Upper lobe of left lung (tissue), 4 donors: Measurements from ENCODE around the gene GRM5.

ENCODE experiments used
- EP300 ChIP-seq, 4 donors: sonication (generic); formaldehyde crosslinking; IDR thresholded peaks; one replicate each; pipeline ENCODE4 v1.5.1; 2017; ENCODE audit warnings: antibody characterized with exemption in 4 of 4, control low read depth in 2 of 4
- TF ChIP-seq, protein P1 (sequence below), 6 experiments: fragments of 450-650 bp in 4 of 6; fragments of 200-600 bp in 2 of 6; sonication (generic) in 2 of 6; IDR thresholded peaks; one replicate each; pipeline ENCODE4 v1.5.1; 2016 to 2019; ENCODE audit warnings: antibody characterized with exemption in 6 of 6

DNA sequence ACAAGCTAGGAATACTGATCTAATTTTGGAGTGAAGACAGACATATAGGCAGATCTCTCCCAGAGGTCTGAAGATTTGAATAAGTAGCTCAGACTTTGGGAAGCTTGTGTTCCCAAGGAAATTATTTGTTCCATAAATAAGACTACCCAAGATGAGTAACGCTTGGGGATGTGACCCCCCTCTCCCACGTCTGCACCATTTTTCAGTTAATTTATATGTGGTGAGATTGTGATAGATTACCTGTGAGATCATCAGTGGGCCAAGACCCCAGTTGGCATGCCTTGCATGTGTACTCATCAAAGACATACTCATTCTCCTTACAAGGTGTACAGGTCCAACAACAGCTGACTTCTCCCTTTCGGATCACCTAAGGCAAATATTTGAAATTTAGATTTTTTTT, 475.4 kb downstream of the GRM5 start:
- TF ChIP-seq, protein P1, sequence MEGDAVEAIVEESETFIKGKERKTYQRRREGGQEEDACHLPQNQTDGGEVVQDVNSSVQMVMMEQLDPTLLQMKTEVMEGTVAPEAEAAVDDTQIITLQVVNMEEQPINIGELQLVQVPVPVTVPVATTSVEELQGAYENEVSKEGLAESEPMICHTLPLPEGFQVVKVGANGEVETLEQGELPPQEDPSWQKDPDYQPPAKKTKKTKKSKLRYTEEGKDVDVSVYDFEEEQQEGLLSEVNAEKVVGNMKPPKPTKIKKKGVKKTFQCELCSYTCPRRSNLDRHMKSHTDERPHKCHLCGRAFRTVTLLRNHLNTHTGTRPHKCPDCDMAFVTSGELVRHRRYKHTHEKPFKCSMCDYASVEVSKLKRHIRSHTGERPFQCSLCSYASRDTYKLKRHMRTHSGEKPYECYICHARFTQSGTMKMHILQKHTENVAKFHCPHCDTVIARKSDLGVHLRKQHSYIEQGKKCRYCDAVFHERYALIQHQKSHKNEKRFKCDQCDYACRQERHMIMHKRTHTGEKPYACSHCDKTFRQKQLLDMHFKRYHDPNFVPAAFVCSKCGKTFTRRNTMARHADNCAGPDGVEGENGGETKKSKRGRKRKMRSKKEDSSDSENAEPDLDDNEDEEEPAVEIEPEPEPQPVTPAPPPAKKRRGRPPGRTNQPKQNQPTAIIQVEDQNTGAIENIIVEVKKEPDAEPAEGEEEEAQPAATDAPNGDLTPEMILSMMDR (IDR thresholded peaks at IDR 0.05): no peak
- no peak for TF ChIP-seq EP300 (IDR thresholded peaks at IDR 0.05)
